Measurements from ENCODE around the gene RNF166.

The RNF166 gene

GRCh38 chr16:88738151-88739084 is 32.2 kb upstream of the RNF166 start:
- DNase-seq: no peak

GRCh38 chr16:88737298-88738150 is 31.3 kb upstream of the RNF166 start:
- DNase-seq: peak; percentile 86

- DNase-seq: no peak
Measured at GRCh38 chr16:88736496-88736895, 30.3 kb upstream of the RNF166 start.

GRCh38 chr16:88736088-88736487 is 29.9 kb upstream of the RNF166 start:
- DNase-seq: no peak

- DNase-seq: no peak
Measured at GRCh38 chr16:88735616-88736015, 29.4 kb upstream of the RNF166 start.

- no peak for DNase-seq
Measured at GRCh38 chr16:88735121-88735520, 28.9 kb upstream of the RNF166 start.

- no peak for DNase-seq
Measured at GRCh38 chr16:88734361-88734728, 28.1 kb upstream of the RNF166 start.

- DNase-seq: no peak
Measured at GRCh38 chr16:88733630-88734360, 27.6 kb upstream of the RNF166 start.

- DNase-seq: no peak
Measured at GRCh38 chr16:88732961-88733294, 26.7 kb upstream of the RNF166 start.

- DNase-seq: no peak
Measured at GRCh38 chr16:88732172-88732960, 26.2 kb upstream of the RNF166 start.

- DNase-seq: no peak
Measured at GRCh38 chr16:88731699-88732098, 25.5 kb upstream of the RNF166 start.

GRCh38 chr16:88730632-88731607 is 24.7 kb upstream of the RNF166 start:
- DNase-seq: peak; percentile 64

GRCh38 chr16:88727871-88728270 is 21.7 kb upstream of the RNF166 start:
- peak; percentile 67 for DNase-seq

GRCh38 chr16:88726981-88727380 is 20.8 kb upstream of the RNF166 start:
- no peak for DNase-seq

GRCh38 chr16:88726408-88726749 is 20.2 kb upstream of the RNF166 start:
- DNase-seq: no peak

- no peak for DNase-seq
Measured at GRCh38 chr16:88725609-88726407, 19.6 kb upstream of the RNF166 start.

- no peak for DNase-seq
Measured at GRCh38 chr16:88724855-88725555, 18.8 kb upstream of the RNF166 start.

GRCh38 chr16:88723911-88724310 is 17.7 kb upstream of the RNF166 start:
- no peak for DNase-seq

GRCh38 chr16:88723507-88723887 is 17.3 kb upstream of the RNF166 start:
- DNase-seq: no peak
